Heart right ventricle (tissue), 16 donors: ENCODE measurements around the gene CA10. TPM values are rescaled to one million over a fixed set of nuclear protein-coding genes. Genes with fewer than 3 reads are reported as not detected.

Experiments
- ATAC-seq, 8 donors: fragments of 200-7000 bp; cut with Tn5 transposase; one replicate each; pipeline ENCODE4 v1.9.1; 2020; ENCODE audit warnings: mild to moderate bottlenecking in 8 of 8, moderate library complexity in 8 of 8, moderate number of reproducible peaks in 1 of 8
- DNase-seq, 2 donors: peaks; one replicate each; pipeline ENCODE4 v3.0.0-alpha.2; 2020
- H3K27ac ChIP-seq, 10 donors: fragments of 200-600 bp; sonication (generic) in 2 of 10; one replicate each; pipeline versions ENCODE4 v1.5.0 to v1.8.0; 2020 to 2022; ENCODE audit warnings: mild to moderate bottlenecking in 3 of 10
- H3K27me3 ChIP-seq, 7 donors: fragments of 200-600 bp; one replicate each; pipeline ENCODE4 v1.8.0; 2021 to 2022; ENCODE audit warnings: mild to moderate bottlenecking in 2 of 7
- H3K36me3 ChIP-seq, 9 donors: fragments of 200-600 bp; sonication (generic) in 1 of 9; one replicate each; pipeline versions ENCODE4 v1.5.0 to v1.8.0; 2020 to 2022; ENCODE audit warnings: mild to moderate bottlenecking in 2 of 9
- H3K4me1 ChIP-seq, 9 donors: fragments of 200-600 bp; sonication (generic) in 1 of 9; one replicate each; pipeline versions ENCODE4 v1.5.0 to v1.8.0; 2020 to 2022; ENCODE audit warnings: mild to moderate bottlenecking in 4 of 9
- H3K4me3 ChIP-seq, 10 donors: fragments of 200-600 bp; sonication (generic) in 2 of 10; one replicate each; pipeline versions ENCODE4 v1.5.0 to v1.8.0; 2020 to 2022; ENCODE audit warnings: mild to moderate bottlenecking in 7 of 10, moderate library complexity in 2 of 10
- H3K9me3 ChIP-seq, 11 donors: fragments of 200-600 bp in 10 of 11; sonication (generic) in 2 of 11; one replicate each; pipeline versions ENCODE4 v1.5.0 to v1.8.0; 2013 to 2022; ENCODE audit warnings: mild to moderate bottlenecking in 2 of 11, control low read depth in 1 of 11, moderate library complexity in 1 of 11
- WGBS, 2 donors: extraction: QIAGEN DNeasy Blood & Tissue Kit; methylation state at CpG; one replicate each; pipeline ENCODE4 v1.1.7; 2013; ENCODE audit warnings: inconsistent platforms in 1 of 2; 5-methylcytosine and 5-hydroxymethylcytosine counted together
- intact Hi-C, 10 donors: fragments of 100-400 bp; cut with DNase I; formaldehyde crosslinking; loops; one replicate each; pipeline versions ENCODE4 v1.11.1 to v1.14.2; 2022
- polyA plus RNA-seq, 2 donors: library from polyadenylated mRNA; stranded (reverse); fragments of 200-250 nt; gene quantifications; one replicate each; pipeline ENCODE4 v1.2.3, GENCODE V29; 2013
- total RNA-seq, 10 donors: library from RNA; stranded (reverse); fragmentation: NEBNext Ultra II Directional in 3 of 10; extraction: Animal tissue kit (Norgen Biotek cat#: 25700) in 3 of 10; gene quantifications; one replicate each; pipeline versions ENCODE4 v1.2.1 to v1.2.4, GENCODE V29; 2021 to 2023
- TF ChIP-seq, protein P1 (sequence below), 9 donors: fragments of 200-600 bp; sonication (generic) in 2 of 9; IDR thresholded peaks; one replicate each; pipeline versions ENCODE4 v1.5.0 to v1.8.0; 2021 to 2022; ENCODE audit warnings: antibody characterized with exemption in 9 of 9, mild to moderate bottlenecking in 5 of 9, moderate library complexity in 1 of 9
- donor health status: Arrhythmogenic right ventricular cardiomyopathy.
- donor health status: ischemic (EF 13 %, LVEDD 7.1; RV severe dilation, severe dysfunction).
- donor health status: healthy with polysubstance abuse.
- donor health status: DM: no; HTN: yes; CAD: no.
- donor health status: DM: no; HTN: no; CAD: no.
- donor health status: ischemic (EF 25% LVEDD 6.9; RV normal size, moderate dysfunction).
- donor health status: ischemic (EF 25% LVEDD 5.7; RV mildly dilated, moderate dysfunction).
- donor health status: healthy.
- donor health status: DM: yes; HTN: yes; CAD: no.
- donor health status: Ischemic cardiomyopathy.
- donor health status: ischemic (EF 35%, LVEDD 5.7; RV mildly dilated, moderate dysfunction).
- donor health status: nonischemic (EF 11% LVEDD 7.7; RV severe dilation, severe dysfunction).
- donor health status: DM: yes; HTN: yes; CAD: no.
- donor health status: PGD.
- donor health status: ischemic (EF 29% LVEDD 5.4; RV normal size, mild dysfunction).
- donor health status: nonischemic (EF 23%, LVEDD 6.1; RV moderate dilation, normal function).

CA10 gene
- total and polyA plus RNA-seq, 12 donors = not detected

DNA sequence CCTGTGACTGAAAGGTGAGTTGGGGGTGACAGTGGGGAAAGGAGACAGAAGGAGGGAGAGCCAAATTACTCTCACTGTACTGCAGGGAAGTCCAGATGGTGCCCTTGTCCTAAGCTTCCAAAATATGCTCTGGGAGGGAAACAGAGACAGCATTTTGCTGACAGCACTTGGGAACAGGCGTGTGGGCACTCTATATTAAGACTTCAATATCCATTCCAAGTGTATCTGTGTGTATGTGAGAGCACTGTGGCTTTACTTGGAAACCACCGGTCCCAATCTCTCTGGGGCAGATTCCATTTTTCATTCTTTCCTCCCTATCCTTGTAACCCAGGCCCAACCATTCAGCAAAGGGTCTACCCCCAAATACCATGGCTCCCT, 490.8 kb downstream of the CA10 start:
- ATAC-seq = no peak
- H3K4me1 ChIP-seq = no peaks in the 10 kb centered on the region

DNA sequence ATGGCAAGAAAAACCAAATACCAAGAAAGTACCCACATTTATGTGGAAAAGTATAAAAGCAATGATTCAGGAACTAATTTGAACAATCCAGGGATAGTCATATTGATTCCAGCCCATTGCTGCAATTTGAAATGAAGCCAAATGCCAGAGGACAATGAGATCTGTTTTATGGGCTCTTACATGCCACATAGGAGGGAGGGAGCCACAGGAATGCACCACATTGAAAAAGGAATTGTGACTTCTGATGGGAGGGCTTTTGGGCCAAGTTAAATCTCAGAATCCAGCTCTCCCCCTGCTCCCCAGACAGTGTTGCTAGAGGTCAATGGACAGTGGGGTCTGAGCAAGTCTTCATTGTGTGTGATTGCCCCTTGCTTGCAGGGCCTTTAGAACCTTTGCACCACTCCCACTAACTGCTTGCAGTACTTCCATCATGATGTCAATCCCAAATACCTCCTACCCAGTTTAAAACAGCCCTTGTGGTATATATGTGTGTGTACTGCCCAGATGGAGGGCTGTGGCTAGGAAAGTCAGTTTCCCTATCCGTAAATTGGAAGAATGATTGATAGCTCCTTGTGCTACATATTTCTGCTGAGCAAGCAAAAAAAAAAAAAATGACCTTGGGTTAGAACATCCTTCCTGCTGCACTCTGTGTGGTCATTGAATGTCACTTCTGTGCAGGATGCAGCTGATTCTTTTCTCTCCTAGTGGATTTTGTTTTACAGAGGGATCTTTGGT, 491.4 kb downstream of the CA10 start:
- Histone ChIP-seq H3K4me3 (no peak overlapping the region), H3K9me3 (peaks cover 0 to 4% (median 0%) of the 10 kb centered on the region in 11 donors), H3K4me1 (no peaks in the 10 kb centered on the region), H3K36me3 (no peaks in the 10 kb centered on the region), H3K27me3 (peaks cover 0 to 5% (median 0%) of the 10 kb centered on the region in 7 donors), H3K27ac (no peak overlapping the region)
- 87 to 96% methylated on average over 1 of the region's 1 CpG for WGBS, 2 donors
- TF ChIP-seq, protein P1, sequence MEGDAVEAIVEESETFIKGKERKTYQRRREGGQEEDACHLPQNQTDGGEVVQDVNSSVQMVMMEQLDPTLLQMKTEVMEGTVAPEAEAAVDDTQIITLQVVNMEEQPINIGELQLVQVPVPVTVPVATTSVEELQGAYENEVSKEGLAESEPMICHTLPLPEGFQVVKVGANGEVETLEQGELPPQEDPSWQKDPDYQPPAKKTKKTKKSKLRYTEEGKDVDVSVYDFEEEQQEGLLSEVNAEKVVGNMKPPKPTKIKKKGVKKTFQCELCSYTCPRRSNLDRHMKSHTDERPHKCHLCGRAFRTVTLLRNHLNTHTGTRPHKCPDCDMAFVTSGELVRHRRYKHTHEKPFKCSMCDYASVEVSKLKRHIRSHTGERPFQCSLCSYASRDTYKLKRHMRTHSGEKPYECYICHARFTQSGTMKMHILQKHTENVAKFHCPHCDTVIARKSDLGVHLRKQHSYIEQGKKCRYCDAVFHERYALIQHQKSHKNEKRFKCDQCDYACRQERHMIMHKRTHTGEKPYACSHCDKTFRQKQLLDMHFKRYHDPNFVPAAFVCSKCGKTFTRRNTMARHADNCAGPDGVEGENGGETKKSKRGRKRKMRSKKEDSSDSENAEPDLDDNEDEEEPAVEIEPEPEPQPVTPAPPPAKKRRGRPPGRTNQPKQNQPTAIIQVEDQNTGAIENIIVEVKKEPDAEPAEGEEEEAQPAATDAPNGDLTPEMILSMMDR (IDR thresholded peaks at IDR 0.05) = no peak
- DNase-seq = no peak
- intact Hi-C loops = no loop called here
- no peak for ATAC-seq

More for the DNA sequence above, 490.8 kb downstream of the CA10 start:
- Histone ChIP-seq H3K36me3 (no peaks in the 10 kb centered on the region), H3K9me3 (peaks cover 0 to 4% (median 0%) of the 10 kb centered on the region in 11 donors), H3K4me3 (no peak overlapping the region), H3K27ac (no peak overlapping the region), H3K27me3 (peaks cover 0 to 4% (median 0%) of the 10 kb centered on the region in 7 donors)
- intact Hi-C loops = no loop called here
- no peak for DNase-seq
- 66 to 74% methylated on average over 2 of the region's 2 CpGs for WGBS, 2 donors
- TF ChIP-seq, protein P1 (IDR thresholded peaks at IDR 0.05) = no peak

GRCh38 chr17:51662204-51663056, 496.1 kb downstream of the CA10 start:
- 59 to 72% methylated on average over 2 of the region's 2 CpGs for WGBS, 2 donors
- no peak overlapping the region for H3K4me3 ChIP-seq
- DNase-seq = no peak
- no peak for ATAC-seq
- H3K9me3 ChIP-seq = no peaks in the 10 kb centered on the region
- H3K27me3 ChIP-seq = peaks cover 0 to 8% (median 4%) of the 10 kb centered on the region in 7 donors
- intact Hi-C loops = no loop called here
- TF ChIP-seq, protein P1 (IDR thresholded peaks at IDR 0.05) = no peak
- H3K36me3 ChIP-seq = no peaks in the 10 kb centered on the region
- H3K27ac ChIP-seq = no peak overlapping the region
- no peaks in the 10 kb centered on the region for H3K4me1 ChIP-seq

GRCh38 chr17:51661403-51661802, 497.1 kb downstream of the CA10 start:
- peaks cover 0 to 12% (median 4%) of the 10 kb centered on the region in 7 donors for H3K27me3 ChIP-seq
- intact Hi-C loops = no loop called here
- DNase-seq (no peak), ATAC-seq (no peak)
- no peaks in the 10 kb centered on the region for H3K9me3 ChIP-seq
- no peak overlapping the region for H3K4me3 ChIP-seq
- H3K27ac ChIP-seq = no peak overlapping the region
- TF ChIP-seq, protein P1 (IDR thresholded peaks at IDR 0.05) = no peak
- H3K36me3 ChIP-seq = no peaks in the 10 kb centered on the region
- 64 to 75% methylated on average over 4 of the region's 4 CpGs for WGBS, 2 donors
- no peaks in the 10 kb centered on the region for H3K4me1 ChIP-seq
